Uterus (tissue), 4 donors: ENCODE data around the gene RILPL2. TPM values are rescaled to one million over a fixed set of nuclear protein-coding genes. Genes with fewer than 3 reads are reported as not detected.

Experiments
- DNase-seq, 2 donors: peaks; one replicate each; pipeline ENCODE4 v3.0.0-alpha.2; 2019 to 2020
- H3K27ac ChIP-seq, 2 donors: fragments of 200-600 bp; sonication (generic); 1 replicate in 1 of 2; 2 replicates in 1 of 2; pipeline ENCODE4 v1.5.1; 2016 to 2018
- H3K27me3 ChIP-seq, 2 donors: fragments of 200-600 bp; sonication (generic); one replicate each; pipeline ENCODE4 v1.5.1; 2018 to 2019; ENCODE audit warnings: control low read depth in 1 of 2
- H3K36me3 ChIP-seq, 2 donors: fragments of 200-600 bp; sonication (generic); one replicate each; pipeline ENCODE4 v1.5.1; 2019; ENCODE audit warnings: control low read depth in 1 of 2
- H3K4me1 ChIP-seq, 2 donors: fragments of 200-600 bp; sonication (generic); one replicate each; pipeline ENCODE4 v1.5.1; 2018 to 2019; ENCODE audit warnings: control low read depth in 1 of 2
- H3K4me3 ChIP-seq, 2 donors: fragments of 200-600 bp; sonication (generic); 1 replicate in 1 of 2; 2 replicates in 1 of 2; pipeline ENCODE4 v1.5.1; 2018 to 2019; ENCODE audit warnings: mild to moderate bottlenecking in 1 of 2
- H3K9me3 ChIP-seq, 2 donors: fragments of 200-600 bp; sonication (generic); one replicate each; pipeline ENCODE4 v1.5.1; 2019; ENCODE audit warnings: control low read depth in 1 of 2
- POLR2A ChIP-seq, 2 donors: fragments of 450-650 bp; IDR thresholded peaks; one replicate each; pipeline ENCODE4 v1.6.1; 2016; ENCODE audit warnings: antibody characterized with exemption in 2 of 2, mild to moderate bottlenecking in 1 of 2, moderate library complexity in 1 of 2
- intact Hi-C: fragments of 100-400 bp; cut with DNase I; formaldehyde crosslinking; loops from one replicate; pipeline ENCODE4 v1.15.1; 2023; ENCODE audit warnings: low total_unique reads
- total RNA-seq, 4 donors: library from RNA; depleted of rRNA in 3 of 4; stranded (reverse); fragments of >200 nt in 3 of 4; gene quantifications; one replicate each; pipeline versions ENCODE4 v1.1.0 to v1.2.4, GENCODE V29; 2014 to 2023
- TF ChIP-seq, protein P1 (sequence below), 4 experiments: fragments of 200-600 bp in 2 of 4; fragments of 450-650 bp in 2 of 4; sonication (generic) in 2 of 4; IDR thresholded peaks; one replicate each; pipeline ENCODE4 v1.5.1; 2016 to 2019; ENCODE audit warnings: antibody characterized with exemption in 4 of 4, mild to moderate bottlenecking in 2 of 4, moderate library complexity in 1 of 4
- donor health status: DM: yes; HTN: yes; CAD: no.

RILPL2 gene
- total RNA-seq, 4 donors from 2014 or later, result 4.0 to 10.1 (median 5.8) TPM

DNA sequence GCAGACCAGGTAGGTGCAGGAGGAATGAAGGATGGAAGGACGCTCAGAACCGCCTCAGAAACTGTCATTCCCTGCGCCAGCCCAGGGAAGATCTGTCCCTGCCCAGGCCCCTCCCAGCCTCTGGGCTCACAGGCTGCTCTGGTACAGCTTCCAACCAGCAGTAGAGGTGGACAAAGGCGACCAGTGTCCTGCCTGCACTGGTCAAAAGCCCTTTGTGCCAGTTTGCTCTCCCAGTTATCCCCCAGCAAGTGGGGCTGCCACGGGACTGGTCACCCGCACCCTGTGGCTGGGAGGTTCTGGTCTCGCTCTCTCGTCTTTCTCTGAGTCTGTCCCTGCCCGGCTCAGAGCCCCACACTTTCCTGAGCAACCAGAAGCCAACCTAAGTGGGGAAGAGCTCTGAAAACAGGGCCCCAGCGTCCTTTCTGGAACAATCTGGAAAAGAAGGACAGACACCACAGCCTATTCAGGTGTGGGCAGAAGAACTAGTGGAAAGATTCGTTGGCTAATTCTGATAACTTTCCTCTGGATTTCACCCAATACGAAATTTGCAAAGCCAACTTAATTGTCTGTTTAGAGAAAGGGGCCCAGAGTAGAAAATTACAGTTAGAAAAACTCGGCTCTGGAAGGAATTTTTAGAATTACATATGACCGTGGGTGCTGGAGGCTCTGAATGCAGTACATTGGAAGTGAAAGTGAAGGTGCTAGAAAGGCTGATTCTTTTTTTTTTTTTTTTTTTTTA, 43.1 kb upstream of the RILPL2 start:
- TF ChIP-seq POLR2A (IDR thresholded peaks at IDR 0.05), result no peak
- TF ChIP-seq, protein P1, sequence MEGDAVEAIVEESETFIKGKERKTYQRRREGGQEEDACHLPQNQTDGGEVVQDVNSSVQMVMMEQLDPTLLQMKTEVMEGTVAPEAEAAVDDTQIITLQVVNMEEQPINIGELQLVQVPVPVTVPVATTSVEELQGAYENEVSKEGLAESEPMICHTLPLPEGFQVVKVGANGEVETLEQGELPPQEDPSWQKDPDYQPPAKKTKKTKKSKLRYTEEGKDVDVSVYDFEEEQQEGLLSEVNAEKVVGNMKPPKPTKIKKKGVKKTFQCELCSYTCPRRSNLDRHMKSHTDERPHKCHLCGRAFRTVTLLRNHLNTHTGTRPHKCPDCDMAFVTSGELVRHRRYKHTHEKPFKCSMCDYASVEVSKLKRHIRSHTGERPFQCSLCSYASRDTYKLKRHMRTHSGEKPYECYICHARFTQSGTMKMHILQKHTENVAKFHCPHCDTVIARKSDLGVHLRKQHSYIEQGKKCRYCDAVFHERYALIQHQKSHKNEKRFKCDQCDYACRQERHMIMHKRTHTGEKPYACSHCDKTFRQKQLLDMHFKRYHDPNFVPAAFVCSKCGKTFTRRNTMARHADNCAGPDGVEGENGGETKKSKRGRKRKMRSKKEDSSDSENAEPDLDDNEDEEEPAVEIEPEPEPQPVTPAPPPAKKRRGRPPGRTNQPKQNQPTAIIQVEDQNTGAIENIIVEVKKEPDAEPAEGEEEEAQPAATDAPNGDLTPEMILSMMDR (IDR thresholded peaks at IDR 0.05), result no peak
- Histone ChIP-seq H3K27me3 (no peaks in the 10 kb centered on the region), H3K4me1 (no peaks in the 10 kb centered on the region), H3K9me3 (no peaks in the 10 kb centered on the region), H3K36me3 (no peaks in the 10 kb centered on the region), H3K4me3 (no peak overlapping the region), H3K27ac (peak overlapping the region in 1 of 2 donors; percentile 21)
- intact Hi-C loops, result no loop called here
- DNase-seq, result no peak

DNA sequence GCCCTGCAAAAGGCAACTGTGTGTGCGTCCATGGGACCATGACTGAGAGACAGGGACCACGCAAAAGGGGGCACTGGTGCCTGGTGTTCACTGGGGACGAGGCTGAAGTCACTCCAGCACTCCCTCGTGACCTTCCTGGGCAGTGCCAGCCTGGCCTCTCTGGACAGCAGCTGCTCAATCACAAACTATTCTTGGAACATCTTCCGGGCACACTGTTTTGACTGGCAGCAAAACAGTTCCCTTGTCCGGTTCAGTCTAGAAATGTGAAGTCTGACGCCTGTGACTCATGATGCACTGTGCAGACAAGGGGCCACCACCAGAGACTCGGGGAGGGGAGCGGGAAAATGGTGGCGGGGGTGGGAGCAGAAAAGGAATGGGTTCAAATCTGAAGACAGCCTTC, 42.3 kb upstream of the RILPL2 start:
- intact Hi-C loops, result no loop called here
- Histone ChIP-seq H3K27me3 (no peaks in the 10 kb centered on the region), H3K9me3 (no peaks in the 10 kb centered on the region), H3K27ac (no peak overlapping the region), H3K4me3 (no peak overlapping the region), H3K4me1 (no peaks in the 10 kb centered on the region), H3K36me3 (no peaks in the 10 kb centered on the region)
- DNase-seq, result no peak
- TF ChIP-seq POLR2A (IDR thresholded peaks at IDR 0.05), result no peak
- TF ChIP-seq, protein P1 (IDR thresholded peaks at IDR 0.05), result no peak

DNA sequence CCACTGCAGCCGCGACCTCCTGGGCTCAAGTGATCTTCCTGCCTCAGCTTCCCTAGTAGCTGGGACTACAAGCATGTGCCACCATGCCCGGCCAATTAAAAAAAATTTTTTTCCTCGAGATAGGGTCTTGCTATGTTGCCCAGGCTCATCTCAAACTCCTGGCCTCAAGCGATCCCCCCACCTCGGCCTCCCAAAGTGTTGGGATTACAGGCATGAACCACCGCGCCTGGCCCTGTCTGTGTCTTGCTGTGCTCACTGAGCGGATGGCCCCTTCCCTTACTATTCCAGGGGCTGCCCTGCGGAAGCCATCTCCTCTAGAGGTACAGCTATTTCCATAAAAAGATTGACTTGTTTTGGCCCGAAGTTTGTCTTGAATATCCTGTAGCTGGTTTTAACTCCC, 41.6 kb upstream of the RILPL2 start:
- no peaks in the 10 kb centered on the region for H3K36me3 ChIP-seq
- H3K4me3 ChIP-seq, result no peak overlapping the region
- H3K4me1 ChIP-seq, result no peaks in the 10 kb centered on the region
- intact Hi-C loops, result no loop called here
- DNase-seq, result no peak
- H3K27ac ChIP-seq, result no peak overlapping the region
- no peak for TF ChIP-seq POLR2A (IDR thresholded peaks at IDR 0.05)
- TF ChIP-seq, protein P1 (IDR thresholded peaks at IDR 0.05), result no peak
- H3K27me3 ChIP-seq, result no peaks in the 10 kb centered on the region
- no peaks in the 10 kb centered on the region for H3K9me3 ChIP-seq

DNA sequence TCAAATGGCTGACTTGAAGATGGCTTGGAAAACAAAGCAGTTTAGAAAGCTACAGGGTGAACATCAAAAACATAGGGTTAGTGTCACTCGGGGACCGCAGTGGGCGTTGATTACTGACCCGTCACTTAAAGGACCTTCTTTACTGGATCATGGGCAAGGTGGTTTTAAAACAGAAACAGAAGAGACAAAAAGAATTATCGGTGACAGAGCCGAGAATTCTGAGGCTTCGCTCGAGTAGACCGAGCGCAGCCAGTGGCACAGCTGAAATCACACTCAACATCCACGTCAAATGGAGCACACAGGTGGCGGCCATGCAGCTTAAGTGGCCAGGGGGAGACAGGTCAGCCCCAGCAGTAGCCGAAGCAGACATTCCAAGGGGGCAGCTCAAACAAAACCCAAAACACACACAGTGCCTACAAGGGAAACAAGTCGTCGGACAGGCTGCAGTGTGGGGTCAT, 38.8 kb upstream of the RILPL2 start:
- no peak for DNase-seq
- intact Hi-C loops, result no loop called here

More for the DNA sequence above, 38.8 kb upstream of the RILPL2 start:
- Histone ChIP-seq H3K27me3 (no peaks in the 10 kb centered on the region), H3K4me3 (no peak overlapping the region), H3K4me1 (no peaks in the 10 kb centered on the region), H3K27ac (no peak overlapping the region), H3K36me3 (no peaks in the 10 kb centered on the region), H3K9me3 (no peaks in the 10 kb centered on the region)
- TF ChIP-seq POLR2A (IDR thresholded peaks at IDR 0.05), result no peak
- TF ChIP-seq, protein P1 (IDR thresholded peaks at IDR 0.05), result no peak
